Forelimb muscle (tissue), 1 donor: ENCODE results near the gene ATG9B. TPM values are rescaled to one million over a fixed set of nuclear protein-coding genes. Genes with fewer than 3 reads are reported as not detected.

Experiments
- DNase-seq: peaks from one replicate; pipeline ENCODE4 v3.0.0-alpha.2; 2013; ENCODE audit warnings: low read depth
- polyA plus RNA-seq: library from polyadenylated mRNA; unstranded; fragments of 120-200 nt; gene quantifications from one replicate; pipeline ENCODE4 v1.2.1, GENCODE V29; 2013; ENCODE audit not compliant: insufficient read length

The ATG9B gene
- polyA plus RNA-seq, 1 donor = 0.73 TPM

DNA sequence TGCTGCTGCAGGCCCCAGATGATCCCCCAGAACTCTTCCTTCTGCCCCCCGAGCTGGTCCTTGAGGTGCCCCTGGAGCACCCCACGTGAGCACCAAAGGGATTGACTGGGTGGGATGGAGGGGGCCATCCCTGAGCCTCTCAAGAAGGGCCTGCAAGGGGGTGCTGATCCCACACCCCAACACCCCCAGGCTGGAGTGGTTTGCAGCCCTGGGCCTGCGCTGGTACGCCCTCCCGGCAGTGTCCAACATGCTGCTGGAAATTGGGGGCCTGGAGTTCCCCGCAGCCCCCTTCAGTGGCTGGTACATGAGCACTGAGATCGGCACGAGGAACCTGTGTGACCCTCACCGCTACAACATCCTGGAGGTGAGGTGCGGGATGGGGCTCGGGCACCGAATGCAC, 25.3 kb downstream of the ATG9B start:
- DNase-seq = no peak

DNA sequence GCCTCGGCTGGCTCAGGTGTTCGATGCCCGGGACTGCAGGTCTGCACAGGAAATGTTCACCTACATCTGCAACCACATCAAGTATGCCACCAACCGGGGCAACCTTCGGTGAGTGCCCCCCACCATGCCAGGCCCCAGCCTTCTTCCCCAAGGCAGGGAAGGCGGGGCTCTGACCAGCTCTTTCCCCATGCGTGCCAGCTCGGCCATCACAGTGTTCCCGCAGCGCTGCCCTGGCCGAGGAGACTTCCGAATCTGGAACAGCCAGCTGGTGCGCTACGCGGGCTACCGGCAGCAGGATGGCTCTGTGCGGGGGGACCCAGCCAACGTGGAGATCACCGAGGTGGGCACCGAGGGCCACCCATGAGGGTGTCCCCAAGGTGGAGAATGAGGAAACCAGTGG, 26.0 kb downstream of the ATG9B start:
- DNase-seq = no peak

DNA sequence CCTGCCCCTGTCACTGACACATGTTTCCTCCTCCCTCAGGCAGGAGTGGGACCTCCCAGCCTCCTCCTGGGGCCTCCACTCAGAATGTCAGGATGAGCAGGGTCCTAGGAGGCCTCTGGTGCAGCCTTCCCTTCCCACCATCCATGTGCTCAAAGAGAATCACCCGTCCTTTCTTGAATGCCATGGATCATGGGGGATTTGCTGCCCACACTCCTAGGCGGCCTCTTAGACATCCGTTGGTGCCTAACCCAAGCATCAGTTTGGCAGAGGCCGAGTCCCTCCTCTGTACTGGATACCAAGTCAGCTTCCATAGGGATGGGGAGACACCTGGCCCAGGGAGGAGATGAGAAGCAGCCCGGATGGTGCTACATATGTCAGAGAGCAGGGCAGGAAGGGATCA, 26.5 kb downstream of the ATG9B start:
- no peak for DNase-seq

DNA sequence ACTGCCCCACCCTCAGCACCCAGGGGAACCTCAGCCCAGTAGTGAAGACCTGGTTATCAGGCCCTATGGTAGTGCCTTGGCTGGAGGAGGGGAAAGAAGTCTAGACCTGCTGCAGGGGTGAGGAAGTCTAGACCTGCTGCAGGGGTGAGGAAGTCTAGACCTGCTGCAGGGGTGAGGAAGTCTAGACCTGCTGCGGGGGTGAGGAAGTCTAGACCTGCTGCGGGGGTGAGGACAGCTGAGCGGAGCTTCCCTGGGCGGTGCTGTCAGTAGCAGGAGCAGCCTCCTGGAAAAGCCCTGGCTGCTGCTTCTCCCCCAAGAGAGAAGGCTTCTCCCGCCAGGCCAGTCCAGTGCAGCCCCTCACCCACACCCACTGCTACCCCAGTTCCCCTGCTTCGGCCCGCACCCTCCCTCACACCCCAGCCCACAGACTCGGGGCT, 27.2 kb downstream of the ATG9B start:
- DNase-seq = no peak

DNA sequence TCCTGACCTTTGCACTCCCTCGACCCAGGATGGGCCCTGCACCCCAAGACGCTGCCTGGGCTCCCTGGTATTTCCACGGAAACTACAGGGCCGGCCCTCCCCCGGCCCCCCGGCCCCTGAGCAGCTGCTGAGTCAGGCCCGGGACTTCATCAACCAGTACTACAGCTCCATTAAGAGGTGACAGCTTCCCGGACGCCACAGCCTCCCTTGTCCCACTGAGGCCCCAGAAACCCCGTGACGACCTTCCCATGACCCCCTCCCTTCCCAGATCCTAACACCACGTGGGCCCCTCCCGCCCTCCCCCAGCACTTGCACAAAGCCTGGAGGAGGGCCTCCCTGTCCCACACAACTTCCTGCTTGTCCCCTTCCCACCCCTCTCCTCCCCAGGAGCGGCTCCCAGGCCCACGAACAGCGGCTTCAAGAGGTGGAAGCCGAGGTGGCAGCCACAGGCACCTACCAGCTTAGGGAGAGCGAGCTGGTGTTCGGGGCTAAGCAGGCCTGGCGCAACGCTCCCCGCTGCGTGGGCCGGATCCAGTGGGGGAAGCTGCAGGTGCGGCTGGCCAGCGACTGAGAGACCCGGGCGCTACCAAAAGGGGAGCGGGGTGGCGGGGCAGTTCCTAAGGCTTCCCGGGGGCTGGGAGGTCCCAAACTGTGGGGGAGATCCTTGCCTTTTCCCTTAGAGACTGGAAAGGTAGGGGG, 27.8 kb downstream of the ATG9B start:
- DNase-seq = no peak

DNA sequence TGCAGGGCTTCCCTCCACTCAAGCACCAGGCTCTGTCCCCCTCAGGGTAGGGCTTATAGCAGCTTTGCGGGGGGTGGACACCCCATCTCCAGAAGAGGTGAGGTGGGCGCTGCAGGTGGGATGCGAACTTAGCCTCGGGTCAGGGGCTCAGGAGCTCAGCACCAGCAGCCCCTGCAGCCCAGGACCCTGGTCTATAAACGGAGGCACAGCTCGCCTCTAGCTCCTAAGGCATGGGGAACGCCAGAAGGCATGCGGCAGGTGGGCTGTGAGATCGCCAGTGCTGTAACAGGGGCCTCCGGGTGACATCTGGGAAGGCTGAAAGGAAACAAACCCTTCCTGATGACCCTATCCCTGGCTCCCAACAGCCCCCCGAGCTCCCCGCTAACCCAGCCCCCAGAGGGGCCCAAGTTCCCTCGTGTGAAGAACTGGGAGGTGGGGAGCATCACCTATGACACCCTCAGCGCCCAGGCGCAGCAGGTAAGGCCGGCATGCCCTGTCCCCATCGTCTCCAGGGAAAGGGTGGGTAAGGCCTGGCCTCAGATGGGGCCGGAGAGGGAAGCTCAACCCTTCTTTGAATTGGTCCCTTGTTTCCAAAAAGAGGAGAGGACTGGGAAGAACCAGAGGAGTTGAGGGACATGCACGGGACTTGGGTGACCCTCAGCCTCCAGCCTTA, 29.3 kb downstream of the ATG9B start:
- DNase-seq = no peak

DNA sequence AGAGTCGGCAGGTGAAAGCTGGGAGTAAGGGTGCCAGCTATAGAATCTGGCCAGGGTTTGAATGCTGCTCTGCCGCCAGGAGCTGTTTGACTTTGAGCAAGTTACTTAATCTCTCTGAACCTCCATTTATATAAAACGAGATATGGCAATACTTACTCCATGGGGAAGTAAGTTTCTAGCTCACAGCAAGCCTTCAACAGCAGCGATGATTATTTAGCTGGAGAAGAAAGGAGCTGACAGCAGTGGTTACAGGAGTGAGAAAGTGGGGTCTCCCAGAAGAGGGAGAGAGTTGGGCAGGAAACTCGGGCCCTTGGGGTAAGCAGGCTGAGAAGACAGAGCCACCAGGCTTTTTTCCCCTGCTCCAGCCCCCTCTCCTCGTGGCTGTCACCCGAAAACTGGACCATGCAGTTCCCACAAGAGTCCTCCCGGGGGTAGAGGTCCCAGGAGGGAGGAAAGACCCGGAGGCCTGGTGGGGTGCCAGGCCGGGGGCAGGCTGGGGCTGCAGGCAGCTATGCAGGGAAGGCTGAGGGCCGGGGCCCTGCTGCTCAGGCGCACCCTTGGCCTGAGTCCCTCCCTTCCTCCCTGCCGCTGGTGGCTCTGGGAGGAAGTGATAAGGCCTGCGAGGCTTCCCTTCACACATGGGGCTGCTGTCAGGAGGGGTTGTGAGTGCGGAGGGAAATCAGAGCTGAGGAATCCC, 30.0 kb downstream of the ATG9B start:
- DNase-seq = no peak

DNA sequence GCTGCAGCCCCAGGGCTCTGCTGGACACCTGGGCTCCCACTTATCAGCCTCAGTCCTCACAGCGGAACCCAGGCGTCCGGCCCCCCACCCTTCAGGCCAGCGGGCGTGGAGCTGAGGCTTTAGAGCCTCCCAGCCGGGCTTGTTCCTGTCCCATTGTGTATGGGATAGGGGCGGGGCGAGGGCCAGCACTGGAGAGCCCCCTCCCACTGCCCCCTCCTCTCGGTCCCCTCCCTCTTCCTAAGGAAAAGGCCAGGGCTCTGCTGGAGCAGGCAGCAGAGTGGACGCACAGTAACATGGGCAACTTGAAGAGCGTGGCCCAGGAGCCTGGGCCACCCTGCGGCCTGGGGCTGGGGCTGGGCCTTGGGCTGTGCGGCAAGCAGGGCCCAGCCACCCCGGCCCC, 30.8 kb downstream of the ATG9B start:
- no peak for DNase-seq

DNA sequence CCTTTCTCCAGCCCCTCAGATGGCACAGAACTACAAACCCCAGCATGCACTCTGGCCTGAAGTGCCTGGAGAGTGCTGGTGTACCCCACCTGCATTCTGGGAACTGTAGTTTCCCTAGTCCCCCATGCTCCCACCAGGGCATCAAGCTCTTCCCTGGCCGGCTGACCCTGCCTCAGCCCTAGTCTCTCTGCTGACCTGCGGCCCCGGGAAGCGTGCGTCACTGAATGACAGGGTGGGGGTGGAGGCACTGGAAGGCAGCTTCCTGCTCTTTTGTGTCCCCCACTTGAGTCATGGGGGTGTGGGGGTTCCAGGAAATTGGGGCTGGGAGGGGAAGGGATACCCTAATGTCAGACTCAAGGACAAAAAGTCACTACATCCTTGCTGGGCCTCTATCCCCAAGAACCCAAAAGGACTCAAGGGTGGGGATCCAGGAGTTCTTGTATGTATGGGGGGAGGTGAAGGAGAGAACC, 31.4 kb downstream of the ATG9B start:
- DNase-seq = no peak

DNA sequence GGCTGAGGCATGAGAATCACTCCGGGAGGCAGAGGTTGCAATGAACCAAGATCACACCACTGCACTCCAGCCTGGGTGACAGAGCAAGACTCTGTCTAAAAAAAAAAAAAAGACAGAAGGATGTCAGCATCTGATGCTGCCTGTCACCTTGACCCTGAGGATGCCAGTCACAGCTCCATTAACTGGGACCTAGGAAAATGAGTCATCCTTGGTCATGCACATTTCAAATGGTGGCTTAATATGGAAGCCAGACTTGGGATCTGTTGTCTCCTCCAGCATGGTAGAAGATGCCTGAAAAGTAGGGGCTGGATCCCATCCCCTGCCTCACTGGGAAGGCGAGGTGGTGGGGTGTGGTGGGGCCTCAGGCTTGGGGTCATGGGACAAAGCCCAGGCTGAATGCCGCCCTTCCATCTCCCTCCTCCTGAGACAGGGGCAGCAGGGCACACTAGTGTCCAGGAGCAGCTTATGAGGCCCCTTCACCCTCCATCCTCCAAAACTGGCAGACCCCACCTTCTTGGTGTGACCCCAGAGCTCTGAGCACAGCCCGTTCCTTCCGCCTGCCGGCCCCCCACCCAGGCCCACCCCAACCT, 32.1 kb downstream of the ATG9B start:
- DNase-seq = no peak

DNA sequence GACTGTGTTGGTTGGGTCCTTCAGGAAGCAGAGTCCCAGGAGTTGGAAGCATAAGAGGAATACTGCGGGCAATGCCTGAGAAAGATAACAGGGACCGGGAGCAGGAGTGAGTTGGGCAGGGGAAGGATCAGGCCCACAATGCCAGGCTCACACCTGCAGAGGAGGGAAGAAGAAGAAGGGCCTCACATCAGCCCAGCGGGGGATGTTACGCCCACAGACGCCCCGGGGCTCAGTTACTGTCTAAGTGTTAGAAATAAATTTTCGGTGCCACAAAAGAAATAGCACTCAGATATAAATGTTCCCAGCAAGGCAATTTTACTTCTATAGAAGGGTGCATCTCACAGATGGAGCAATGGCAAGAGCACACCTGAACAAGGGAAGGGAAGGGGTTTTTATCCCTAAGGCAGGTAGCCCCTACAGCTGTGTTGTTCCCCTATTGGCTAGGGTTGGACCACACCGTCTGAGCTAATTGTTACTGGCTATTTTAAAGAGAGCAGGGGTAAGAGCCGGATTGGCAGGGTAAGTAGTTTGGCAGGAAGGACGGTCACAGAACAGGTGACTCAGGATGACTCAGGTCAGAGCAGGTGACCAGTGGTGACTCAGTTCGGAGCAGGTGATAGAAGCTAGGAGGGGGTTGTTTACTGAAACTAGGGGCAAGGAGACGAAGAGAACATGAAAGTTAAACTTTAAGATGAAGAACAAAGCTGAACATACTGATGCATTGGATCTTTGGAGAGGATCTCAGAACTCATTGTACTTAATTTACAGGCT, 33.7 kb downstream of the ATG9B start, which contains the start of gene NOS3:
TSS of gene NOS3 (plus strand) at position 602 of the 771 bp plus-strand sequence. CDS start 2,787 bp downstream, outside the sequence.
- no peak for DNase-seq

DNA sequence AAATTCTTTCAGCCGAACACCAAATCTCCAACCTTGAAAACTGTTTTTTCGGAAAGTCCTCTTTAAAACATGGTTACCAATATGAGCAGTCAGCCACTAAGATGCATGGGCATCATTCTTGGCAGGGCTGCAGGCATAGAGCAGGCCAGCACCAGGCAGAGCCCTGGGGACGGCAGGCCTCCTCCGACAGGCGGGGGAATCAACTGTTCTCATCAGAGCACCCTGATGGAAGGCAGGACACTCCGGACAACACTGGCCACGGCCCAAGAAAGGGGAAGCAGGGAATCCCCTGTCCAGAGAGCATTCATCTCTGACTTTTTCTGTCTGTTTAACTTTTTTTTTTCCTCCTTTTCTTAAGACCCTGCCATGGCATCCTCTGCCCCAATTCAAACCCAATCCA, 34.8 kb downstream of the ATG9B start:
- DNase-seq = no peak

DNA sequence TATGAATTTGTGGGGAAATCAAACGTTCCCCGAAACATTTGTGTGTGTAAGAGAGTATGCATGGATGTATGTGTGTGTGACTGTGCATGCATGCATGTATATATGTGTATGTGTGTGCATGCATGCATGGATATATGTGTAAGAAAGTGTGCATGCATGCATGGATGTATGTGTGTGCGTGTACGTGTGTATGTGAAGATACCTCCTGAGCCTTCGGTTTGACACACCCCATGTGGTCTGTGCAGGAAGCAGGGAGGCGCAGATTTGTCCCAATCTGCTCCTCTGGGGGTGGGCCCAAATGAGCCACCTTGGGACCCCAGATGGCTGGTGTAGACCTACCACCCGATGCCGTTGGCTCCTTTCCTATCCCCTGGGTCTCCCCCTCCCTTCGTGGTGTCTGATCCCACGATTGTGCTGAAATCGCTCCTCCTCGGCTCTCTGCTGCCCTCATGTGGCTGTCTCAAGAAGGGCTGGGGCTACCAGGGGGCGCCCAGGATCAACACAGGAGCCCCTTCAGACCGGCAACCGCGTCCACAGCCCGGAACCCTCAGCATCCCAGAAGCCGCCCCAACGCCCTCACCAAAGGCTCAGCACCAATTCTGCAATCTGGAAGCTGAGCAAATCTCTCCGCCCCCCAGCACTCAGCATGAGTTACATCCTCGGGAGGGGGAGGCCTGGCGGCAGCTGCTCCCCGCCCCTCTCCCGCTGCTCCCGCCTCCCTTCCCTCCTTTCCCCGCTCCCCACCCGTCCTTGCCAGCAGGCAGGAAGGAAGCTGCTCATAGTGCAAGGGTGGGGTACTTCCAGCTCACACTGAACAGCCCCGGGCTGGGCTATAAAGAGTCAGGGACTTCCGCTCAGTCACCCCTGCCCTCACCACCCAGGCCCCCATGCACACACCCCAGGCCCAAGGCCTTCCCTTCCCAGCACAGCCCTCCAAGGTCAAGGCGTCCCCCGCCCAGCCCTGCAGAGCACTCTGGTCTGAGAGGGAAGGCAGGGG, 35.8 kb downstream of the ATG9B start:
- DNase-seq = no peak

DNA sequence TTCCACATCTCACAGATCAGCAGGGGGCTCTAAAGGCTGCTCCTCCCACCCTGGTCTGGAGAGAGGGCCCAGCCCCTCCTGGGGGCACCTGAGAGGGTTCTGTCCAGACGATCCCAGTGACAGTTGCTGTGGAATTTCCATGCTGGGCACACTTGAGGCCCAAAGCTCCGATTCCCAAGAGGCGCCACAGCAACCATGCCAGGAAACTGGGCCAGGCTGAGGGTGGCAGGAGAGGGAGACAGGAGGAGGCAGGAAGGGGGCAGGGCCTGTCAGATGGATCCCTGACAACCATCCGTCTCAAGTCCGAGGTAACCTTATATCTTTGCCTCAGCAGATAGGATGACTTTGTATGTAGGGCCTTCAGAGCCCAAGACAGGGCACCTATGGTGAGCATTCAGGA, 37.7 kb downstream of the ATG9B start:
- DNase-seq = no peak

DNA sequence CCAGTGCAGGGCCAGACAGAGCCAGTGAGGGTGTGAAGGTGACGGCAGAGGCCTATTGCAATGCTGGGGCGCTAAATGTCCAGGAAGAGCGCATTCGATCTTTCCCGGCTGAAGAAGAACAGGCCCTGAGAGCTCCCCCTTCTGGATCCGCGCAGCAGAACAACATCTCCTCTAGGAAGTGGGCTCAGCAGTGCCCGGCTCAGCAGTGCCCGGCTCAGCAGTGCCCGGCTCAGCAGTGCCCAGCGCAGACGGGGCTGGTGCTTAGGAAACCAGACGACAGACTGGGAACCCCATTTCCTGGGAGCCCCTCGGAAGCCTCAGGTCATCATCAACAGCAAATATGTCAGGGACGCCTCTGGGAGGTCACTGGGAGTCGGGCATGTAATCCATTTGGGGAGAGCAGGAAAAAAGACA, 38.2 kb downstream of the ATG9B start:
- DNase-seq = no peak

DNA sequence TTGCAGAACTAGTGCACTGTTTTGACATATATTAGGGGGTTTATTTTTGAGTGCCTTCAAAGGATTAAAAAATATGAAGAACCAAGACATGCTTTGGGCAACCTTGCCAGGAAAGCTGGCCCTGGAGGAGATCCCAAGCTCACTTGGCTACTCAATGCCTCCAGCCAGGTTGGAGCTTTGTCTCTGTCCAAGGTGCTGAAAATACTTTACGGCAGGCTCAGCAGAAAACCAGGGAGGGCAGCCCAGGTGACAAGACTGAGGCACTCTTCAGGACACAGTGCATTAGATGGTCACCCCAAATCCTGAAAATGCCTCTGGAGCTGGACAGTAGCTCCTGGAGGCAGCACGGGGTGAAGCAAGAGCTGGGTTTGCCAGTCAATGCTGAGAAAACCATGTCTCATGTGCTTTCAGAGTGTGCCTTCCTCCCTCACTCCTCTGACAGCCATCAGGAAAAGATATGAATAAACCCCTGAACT, 40.4 kb downstream of the ATG9B start:
- no peak for DNase-seq

DNA sequence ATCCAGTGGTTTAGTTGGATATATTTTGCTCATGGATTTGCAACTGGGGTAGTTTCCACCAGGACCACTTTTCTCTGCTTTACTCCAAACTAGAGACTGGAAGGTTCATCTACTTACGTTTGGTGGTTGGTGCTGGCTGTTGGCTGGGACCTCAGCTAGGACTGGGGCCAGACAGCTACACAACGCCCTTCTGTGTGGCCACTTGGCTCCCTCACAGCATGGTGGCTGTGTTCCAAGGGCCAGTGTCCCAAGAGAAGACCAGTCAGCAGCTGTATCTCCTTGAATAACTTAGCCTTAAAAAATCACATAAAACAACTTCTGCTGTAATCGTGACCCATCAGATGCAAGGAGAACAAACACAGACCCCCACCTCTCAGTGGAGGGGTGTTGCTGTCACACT, 41.9 kb downstream of the ATG9B start:
- DNase-seq = no peak

DNA sequence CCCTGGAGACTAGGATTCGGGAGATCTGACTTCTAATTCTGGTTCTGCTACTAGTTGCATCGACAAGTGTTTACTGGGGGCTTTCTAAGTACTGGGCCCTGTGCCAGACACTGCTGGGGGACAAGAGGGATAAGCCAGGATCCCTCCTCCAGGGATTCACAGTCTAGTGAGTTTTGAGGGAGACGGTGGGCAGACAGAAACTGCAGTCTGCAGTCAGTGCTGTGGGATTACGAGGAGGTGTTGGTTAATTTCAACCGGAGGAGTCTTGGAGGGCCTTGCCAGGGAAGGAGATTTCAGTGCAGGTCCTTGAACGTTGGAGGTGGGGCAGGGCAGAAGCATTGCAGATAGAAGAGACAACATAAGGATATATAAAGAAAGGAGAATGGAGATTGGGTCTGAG, 42.6 kb downstream of the ATG9B start:
- DNase-seq = no peak

DNA sequence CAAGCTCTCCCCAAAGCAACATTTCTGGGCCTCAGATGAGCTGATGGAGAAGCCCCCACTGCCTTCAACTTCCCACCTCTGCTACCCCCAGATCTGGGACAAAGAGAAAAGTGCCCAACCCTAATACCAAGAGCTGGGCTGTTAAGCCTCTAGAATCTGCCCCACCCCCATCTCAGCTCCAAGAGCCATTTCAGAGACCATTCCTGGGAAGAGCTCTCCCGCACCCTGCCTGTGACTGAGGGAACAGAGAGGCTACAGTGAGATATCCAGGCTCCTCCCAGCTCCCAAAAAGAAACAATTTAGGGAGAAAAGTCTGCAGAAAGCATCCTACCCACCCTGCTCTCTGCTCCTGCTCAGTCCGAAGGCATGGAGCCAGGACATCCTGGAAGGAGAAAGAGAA, 43.6 kb downstream of the ATG9B start:
- no peak for DNase-seq

DNA sequence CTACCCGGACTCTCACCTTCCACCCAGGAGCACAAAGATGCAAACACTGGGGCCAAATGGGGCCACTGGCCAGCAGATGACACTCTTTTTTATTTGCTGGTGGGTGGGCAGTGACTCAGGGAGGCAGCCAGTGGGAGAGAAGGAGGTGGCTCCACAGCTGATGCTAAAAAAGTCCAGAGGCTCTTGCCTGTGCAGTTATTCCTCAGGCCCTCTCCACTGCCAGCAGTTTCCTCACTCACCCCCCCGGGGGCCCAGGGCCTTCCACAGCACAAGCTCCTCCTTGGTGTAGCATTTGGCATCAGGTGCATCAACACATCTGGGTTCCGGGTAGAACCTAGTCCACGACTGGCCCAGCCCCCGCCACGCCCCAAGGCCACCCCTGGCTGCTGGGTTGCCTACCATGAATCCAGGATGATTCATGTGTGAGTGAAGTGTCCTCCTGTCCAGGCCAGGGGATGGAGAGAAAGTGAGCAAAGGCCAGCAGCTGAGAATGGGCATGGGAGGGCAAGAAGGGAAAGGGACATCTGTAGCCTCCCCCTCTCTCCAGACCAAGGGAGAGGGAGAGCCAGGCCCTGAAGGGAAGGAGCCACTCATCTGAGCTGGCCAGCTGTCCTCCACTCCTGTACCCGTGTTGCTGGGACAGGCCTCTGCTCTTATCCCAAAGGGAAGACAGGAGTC, 44.4 kb downstream of the ATG9B start:
- DNase-seq = no peak
